CD4-positive, alpha-beta T cell treated with Interleukin-6 for 4 hours (primary cell): ENCODE results near the gene PALM.
A peak's percentile ranks its signal among the peaks of the same experiment; 100 is the strongest.

ENCODE experiments used
- DNase-seq: peaks from one replicate; pipeline ENCODE4 v3.0.0-alpha.2; 2020; ENCODE audit warnings: mixed read lengths

The PALM gene

DNA sequence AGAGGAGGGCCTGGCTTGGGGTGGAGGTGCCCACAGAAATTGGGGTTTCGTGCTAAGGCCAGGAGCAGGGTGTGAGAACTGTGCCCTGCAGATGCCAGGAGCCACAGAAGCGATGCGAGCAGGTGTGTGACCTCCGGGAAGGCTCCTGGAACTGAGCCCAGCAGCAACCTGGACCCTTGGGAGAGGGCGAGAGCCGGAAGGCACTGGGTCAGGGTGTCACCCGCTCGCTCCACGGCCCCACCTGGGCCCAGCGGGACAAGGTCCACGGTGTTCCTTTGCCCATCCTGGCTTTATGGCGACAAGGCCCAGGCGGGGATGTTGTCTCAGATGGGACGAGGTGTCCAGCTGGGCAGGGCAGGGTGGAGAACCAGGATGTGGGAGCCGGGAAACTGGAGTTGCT is 46.3 kb downstream of the PALM start:
- DNase-seq, result no peak

DNA sequence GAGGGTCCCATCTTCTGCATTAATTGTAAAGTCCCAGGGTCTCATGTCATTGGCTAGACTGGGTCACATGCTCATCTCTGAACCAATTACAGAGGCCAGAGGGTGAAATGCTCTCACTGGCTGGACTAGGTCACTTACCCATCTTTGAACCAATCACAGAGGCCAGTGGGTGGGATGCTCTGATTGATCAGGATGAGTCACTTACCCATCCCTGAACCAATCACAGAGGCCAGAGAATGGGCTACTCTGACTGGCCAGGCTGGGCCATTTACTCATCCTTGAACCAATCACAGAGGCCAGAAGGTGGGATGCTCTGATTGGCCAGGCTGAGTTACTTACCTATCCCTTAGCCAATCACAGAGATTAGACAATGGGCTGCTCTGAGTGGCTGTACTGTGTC is 47.5 kb downstream of the PALM start:
- DNase-seq, result no peak

DNA sequence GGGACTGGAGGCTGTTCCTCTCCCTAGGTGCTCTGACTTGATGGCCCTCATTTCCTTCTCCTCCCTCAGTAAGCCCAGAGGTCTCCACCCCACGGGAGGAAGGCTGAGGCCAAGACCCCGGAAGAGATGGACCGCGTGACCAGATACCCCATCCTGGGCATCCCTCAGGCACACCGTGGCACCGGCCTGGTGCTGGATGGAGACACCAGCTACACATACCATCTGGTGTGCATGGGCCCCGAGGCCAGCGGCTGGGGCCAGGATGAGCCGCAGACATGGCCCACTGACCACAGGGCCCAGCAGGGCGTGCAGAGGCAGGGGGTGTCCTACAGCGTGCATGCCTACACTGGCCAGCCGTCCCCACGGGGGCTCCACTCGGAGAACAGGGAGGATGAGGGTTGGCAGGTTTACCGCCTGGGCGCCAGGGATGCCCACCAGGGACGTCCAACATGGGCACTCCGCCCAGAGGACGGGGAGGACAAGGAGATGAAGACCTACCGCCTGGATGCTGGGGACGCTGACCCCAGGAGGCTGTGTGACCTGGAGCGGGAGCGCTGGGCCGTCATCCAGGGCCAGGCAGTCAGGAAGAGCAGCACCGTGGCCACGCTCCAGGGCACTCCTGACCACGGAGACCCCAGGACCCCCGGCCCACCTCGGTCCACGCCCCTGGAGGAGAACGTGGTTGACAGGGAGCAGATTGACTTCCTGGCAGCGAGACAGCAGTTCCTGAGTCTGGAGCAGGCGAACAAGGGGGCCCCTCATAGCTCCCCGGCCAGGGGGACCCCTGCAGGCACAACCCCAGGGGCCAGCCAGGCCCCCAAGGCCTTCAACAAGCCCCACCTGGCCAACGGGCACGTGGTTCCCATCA is 48.3 kb downstream of the PALM start:
- DNase-seq, result no peak

DNA sequence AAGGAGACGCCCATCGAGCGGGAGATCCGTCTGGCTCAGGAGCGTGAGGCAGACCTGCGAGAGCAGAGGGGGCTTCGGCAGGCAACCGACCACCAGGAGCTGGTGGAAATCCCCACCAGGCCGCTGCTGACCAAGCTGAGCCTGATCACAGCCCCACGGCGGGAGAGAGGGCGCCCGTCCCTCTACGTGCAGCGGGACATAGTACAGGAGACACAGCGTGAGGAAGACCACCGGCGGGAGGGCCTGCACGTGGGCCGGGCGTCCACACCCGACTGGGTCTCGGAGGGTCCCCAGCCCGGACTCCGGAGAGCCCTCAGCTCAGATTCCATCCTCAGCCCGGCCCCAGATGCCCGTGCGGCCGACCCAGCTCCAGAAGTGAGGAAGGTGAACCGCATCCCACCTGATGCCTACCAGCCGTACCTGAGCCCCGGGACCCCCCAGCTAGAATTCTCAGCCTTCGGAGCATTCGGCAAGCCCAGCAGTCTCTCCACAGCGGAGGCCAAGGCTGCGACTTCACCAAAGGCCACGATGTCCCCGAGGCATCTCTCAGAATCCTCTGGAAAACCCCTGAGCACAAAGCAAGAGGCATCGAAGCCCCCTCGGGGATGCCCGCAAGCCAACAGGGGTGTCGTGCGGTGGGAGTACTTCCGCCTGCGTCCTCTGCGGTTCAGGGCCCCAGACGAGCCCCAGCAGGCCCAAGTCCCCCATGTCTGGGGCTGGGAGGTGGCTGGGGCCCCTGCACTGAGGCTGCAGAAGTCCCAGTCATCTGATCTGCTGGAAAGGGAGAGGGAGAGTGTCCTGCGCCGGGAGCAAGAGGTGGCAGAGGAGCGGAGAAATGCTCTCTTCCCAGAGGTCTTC is 49.3 kb downstream of the PALM start:
- no peak for DNase-seq

DNA sequence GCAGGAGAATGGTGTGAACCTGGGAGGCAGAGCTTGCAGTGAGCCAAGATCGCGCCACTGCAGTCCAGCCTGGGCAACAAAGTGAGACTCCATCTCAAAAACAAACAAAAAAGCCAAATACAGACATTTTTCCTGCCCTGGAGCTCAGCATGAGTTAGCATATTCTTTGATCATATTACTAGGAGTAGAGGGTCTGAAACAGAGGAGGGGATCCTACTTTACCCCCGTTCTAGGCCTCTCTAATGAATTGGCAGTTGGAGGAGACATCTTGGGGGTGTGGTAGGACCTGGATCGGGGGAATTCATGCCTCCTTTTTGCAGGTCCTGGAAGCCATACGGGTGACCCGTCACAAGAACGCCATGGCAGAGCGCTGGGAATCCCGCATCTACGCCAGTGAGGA is 54.4 kb downstream of the PALM start:
- no peak for DNase-seq

DNA sequence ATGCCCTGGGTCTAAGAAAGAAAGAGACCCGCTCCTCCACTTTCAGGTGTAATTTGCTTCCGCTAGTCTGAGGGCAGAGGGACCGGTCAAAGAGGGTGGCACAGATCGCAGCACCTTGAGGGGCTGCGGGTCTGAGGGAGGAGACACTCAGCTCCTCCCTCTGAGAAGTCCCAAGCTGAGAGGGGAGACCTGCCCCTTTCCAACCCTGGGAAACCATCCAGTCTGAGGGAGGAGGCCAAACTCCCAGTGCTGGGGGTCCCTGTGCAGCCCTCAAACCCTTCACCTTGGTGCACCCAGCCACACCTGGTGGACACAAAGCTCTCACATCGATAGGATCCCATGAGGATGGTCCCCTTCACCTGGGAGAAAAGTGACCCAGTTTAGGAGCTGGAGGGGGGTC is 55.1 kb downstream of the PALM start:
- no peak for DNase-seq

DNA sequence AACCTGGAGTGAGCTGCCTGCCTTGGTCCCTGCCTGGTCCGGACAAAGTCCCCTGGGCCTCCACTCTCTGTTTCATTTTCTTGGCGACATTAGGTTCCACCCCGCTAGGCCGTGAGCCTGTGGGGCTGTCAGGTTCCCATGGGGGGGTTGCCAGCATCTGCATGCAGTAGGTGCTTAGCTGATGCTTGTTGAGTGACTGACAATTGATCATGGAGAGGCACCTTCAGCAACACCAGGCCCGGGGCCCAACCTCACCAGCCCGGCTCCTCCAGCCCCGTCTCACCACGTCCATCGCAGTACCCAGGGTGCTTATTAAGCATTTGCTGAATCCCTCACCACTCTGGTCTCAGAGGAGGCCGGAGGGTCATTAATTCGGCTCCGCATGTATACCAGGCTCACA is 55.6 kb downstream of the PALM start:
- no peak for DNase-seq

DNA sequence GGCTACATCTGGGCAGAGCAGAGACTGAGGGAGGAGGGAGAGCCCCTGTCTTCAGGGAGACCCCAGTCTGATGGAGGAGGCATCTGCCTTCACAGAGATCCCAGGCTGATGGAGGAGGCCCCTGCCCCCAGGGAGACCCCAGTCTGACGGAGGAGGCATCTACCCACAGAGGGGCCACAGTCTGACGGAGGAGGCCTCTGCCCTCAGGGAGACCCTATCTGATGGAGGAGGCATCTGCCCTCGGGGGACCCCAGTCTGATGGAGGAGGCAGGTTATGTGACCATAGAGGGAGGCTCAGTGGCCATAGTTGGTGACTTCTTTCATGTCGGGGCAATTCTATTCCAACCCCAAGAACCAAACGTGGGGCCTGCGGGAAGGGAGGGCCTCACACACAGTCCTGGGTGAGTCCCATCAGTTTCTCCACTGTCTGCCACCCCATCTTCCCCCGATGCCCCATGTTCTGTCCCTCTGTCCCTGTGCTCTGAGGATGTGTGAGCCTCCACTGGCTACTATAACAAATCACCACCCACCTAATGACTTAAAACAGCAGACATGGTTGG is 56.5 kb downstream of the PALM start:
- no peak for DNase-seq

DNA sequence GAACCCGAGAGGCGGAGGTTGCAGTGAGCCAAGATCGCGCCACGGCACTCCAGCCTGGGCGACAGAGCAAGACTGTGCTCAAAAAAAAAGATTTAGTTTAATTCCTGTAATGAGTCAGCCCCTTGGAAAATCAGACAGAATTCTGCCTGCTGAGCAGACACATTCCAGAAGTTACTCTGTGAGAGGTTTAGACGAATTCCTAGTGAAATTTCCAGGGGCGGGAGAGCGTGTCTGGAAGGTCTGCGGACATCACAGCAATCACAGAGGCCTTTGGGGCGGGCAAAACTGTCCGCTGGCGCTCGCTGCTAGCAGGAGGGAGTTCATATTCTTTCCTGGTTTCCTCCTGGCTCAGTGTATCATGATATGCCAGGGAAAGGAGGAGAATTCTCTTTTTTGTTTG is 59.7 kb downstream of the PALM start:
- no peak for DNase-seq

DNA sequence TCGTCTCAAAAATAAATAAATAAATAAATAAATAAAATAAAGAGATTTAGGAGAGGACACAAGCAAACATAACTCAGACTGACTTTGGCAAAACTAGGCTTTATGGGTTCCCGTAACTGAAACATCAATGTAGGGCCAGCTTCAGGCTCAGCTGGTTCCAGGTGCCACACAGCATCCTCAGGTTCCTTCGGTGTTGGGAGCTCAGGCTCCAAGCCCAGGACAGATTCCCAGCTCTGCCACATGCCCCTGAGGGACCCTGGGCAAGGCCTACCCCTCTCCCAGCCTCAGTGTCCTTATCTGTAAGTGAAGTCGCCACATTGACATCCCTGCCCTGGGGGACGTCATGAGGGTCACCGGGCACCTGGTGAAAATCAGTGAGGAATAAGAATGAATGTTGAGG is 60.9 kb downstream of the PALM start:
- no peak for DNase-seq

DNA sequence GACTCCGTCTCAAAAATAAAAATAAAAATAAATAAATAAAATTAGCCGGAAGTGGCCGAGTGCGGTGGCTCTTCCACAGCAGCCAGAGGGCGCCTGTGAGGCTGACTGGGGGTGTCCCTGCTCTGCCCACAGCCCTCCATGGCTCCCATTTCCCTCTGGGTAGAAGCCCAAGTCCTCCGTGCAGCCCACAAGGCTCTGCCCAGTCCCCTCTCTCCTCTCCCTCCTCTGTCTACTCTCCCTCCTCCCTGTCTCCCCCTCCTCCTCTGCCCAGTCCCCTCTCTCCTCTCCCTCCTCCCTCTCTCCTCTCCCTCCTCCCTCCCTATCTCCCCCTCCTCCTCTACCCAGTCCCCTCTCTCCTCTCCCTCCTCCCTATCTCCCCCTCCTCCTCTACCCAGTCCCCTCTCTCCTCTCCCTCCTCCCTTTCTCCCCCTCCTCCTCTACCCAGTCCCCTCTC is 62.6 kb downstream of the PALM start:
- peak; percentile 21 for DNase-seq

DNA sequence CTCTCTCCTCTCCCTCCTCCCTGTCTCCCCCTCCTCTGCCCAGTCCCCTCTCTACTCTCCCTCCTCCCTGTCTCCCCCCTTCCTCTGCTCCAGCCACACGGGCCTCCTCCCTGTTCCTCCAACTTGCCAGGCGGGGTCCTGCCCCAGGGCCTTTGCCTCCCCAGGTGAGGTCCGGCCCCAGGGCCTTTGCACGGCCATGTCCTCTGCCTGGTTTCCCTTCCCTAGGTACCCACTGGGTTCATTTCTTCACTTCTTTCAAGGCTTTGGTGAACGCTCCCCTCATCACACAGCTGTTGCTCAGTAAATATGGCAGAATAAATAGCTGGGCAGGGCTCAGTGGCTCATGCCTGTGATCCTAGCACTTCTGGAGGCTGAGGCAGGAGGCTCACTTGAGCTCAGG is 63.3 kb downstream of the PALM start:
- DNase-seq, result no peak

DNA sequence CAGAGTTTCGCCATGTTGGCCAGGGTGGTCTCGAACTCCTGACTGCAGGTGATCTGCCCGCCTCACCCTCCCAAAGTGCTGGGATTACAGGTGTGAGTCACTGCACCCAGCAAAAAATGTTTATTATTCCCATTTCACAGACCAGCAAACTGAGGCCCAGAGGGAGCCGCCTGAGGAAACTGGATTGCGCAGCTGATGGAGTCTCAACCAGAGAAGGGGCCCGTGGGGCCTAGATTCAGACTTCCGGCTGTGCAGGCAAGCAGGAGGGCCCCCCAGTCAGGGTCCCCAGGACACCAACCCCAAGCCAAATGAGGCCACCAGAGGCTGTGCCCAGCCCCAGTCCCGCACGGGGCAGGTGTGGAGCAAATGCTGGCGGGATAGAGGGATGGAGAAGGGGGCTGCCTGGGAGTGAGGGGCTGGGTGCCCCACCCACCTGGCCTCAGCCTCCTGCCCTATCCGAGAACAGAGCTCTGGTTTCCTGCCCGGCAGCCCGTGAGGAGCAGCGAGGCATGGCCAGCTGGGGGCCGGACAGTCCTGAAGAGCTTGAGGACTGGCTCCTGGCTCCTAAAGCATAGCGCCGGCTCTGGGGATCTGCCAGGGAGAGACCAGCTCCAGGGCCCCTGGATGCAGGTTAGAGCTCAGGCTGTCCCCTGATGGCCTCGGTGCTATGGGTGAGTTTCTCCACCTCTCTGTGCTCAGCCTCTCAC is 64.1 kb downstream of the PALM start:
- DNase-seq, result no peak

DNA sequence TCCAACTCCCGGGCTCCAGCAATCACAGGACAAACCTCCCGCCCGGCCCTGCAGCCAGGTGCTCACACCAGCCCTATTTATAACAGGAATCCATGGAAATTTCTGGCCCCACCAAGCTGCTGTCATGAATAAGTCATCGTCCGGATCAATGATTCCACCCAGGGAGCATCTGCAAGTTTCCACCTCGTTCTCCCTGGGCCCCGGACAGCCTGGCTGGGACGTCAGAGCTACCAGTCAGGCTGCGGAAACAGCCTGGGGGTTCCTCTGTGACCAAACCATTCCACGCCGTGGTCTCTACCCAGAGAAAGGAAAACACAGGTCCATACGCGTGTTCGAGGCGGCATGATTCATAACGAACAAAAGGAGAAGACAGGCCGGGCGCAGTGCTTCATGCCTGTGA is 67.8 kb downstream of the PALM start:
- no peak for DNase-seq

DNA sequence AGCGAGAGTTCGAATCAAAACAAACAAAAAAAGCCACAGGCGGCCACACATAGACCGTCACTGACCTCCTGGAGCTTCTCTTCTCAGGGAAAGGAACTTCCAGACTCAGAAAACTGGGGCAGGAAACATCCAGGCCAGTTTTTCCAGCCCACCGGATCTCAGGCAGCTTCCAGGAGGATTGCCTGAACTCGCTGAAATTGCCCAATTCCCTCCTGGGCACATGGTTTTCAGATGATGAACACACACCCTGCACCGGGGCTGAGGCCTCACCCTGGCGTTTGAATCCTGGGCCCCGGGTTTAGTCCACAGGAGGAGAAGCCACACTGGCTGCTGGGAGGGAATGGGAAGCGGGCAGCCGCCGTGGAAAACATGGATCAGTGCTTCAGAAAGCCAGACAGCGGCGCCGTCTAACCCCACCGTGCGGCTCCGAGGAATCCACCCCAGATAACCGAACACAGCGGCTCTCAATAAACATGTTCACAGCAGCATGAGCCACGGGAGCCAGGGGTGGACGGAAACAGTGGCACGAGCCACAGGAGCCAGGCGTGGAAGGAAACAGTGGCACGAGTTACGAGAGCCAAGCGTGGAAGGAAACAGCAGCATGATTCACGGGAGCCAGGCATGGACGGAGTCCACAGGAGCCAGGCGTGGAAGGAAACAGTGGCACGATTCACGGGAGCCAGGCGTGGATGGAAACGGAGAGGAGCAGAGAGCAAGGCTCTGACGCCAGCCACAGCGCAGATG is 70.3 kb downstream of the PALM start:
- no peak for DNase-seq

DNA sequence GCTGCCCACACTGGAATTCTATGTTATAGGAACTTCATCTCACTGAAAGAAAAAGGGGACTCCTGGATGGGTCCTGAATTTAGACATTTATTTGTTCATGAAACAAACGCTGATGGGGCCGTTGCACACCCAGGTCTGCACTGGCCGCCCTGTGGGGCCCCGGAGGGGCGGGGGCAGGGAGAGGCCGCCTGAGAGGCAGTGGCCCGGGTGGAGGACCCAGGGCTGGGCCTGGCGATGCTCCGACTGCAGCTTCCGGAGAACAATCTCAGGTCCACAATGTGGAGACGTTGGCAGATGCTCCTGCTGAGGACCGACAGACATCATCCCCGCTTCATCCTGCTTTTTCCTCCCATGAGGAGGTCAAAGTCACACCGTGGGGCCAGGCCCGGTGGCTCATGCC is 72.2 kb downstream of the PALM start:
- no peak for DNase-seq

DNA sequence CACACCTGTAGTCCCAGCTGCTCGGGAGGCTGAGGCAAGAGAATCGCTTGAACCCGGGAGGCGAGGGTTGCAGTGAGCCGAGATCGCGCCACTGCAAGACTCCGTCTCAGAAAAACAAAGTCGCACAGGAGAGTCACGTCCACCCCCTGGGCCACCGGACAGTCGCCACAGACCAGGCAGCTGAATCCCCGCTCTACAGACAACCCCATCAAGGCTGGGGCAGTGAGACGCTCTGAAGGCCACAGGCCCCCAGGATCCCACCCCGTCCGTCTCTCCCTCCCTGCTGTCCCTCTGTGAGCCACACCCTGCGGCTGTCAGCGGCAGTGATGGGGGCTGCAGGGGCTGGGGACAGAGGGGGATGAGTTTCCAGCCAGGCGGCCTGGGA is 73.1 kb downstream of the PALM start:
- no peak for DNase-seq

DNA sequence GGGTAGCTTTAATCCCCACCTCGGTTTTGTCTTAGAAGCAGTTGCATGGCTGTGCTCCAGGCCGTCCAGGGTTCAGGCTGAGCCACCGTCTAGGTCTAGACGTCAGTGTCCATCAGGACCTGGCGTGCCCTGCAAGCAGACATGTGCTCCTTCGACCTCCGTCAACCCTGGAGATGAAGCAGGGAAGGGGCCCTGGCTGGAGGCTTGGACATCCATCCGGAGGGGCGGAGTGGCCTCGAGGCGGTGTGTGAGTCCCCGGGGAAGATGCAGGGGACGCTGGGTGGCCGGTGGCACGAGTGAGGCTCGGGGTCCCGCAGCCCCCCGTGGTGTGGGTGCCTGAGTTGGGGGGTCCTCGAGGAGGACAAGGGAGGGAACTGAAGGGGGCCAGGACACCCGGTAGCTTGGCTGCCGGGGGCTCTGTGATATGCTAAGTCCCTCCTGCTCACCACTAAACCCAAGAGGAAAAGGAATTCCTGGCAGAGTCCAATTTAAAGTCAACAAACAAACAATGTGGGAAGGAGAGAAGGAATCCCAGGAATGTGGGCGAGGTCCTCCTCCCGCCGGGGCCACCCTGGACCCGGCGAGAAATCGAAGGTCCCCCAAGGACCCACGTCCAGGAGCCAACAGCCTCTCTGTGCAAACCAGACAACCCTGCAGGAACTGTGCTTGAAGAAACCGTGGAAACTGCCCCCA is 73.6 kb downstream of the PALM start:
- no peak for DNase-seq

DNA sequence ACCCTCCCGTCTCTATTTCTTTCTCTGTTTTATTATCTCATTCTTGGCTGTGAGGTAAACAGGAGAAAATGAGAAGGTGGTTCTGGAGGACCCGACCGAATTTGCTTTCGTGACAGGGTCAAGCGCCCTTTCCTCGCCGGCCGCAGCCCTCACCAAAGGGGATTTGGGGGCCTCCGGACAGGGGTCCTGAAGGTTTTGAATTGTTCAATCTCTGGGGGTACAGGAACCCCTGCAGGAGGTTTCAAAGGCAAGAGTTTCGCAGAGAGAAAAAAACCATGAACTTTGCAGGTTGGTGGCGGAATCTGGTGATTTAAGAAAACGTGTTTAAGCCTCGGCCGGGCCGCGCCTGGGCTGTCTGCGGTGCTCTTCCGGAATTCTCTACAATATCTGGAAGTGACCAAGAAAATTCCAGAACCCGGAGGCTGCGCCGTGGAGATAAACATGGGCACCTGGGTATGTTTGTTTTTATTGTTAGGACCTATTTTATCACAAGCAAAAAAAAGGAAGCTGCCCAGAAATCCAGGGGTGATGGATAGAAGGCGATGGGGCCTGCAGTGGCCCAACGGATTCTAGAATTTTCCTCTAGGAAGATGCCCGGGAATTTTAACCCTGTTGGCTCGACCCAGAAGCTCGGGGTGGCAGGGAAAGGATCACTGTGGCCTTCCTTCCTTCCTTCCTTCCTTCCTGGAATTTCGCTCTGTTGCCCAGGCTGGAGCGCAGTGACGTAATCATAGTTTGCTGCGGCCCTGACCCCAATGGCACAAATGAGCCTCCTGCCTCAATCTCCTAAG is 74.3 kb downstream of the PALM start:
- no peak for DNase-seq

DNA sequence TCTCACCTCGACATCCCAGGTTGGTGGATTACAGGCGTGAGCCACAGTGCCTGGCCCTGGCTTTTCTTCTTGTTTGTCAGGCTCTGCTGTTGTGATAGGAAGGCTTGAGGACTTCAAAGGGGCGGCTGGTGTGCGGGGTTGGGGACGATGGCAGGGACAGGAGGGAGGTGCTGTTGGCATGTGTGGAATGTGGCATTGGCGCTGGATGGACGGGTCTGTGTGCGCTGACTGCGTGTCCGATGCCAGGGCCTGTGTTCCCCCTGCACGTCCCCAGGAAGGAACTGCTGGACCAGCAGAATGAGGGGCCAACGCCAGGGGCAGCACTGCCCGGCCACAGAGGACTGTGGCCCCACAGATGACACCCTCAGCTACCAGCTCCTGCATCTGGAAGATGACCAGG is 75.8 kb downstream of the PALM start:
- DNase-seq, result no peak

DNA sequence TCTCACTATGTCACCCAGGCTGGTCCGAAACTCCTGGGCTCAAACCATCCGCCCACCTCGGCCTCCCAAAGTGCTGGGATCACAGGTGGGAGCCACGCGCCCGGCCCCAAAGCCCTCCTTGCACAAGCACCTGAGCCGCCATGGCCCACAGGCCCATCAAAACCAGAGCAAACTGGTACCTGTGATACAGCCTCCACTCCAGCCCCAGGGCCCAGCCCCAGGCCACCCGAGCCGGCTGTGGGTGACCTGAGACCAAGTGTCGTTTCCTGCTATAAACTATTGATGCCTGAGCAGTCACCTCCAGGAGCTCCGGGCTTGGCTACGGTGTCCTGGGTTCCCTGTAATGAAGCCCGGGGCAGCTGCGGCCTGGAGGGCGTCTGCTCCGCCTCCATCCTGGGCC is 78.8 kb downstream of the PALM start:
- no peak for DNase-seq
